Measurements from ENCODE around the gene CDKN1C.

Gene CDKN1C

GRCh38 chr11:2867142-2867541 is 18.4 kb downstream of the CDKN1C start:
- no peak for DNase-seq

- no peak for DNase-seq
These were observed 19.5 kb downstream of the CDKN1C start for GRCh38 chr11:2865922-2866577.

DNA sequence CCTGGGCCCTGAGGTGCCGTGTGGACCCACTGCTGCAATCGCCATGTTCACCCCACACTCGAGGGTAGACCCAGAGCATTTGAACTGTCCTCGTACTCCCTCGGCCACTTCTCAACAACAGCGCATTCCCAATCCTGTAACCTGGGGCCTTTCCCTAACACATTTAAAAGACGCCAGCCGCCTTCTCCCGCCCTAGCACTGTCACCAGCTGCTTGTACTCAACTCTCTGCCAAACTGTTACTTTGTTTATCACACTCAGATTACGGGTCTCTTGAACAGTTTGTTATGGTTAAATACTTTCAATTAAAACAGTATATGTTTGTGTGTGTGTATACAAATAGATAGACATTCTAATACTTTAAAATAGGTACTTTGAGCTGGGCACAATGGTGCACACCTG is 20.7 kb downstream of the CDKN1C start:
- no peak for DNase-seq

GRCh38 chr11:2863276-2863618 is 22.3 kb downstream of the CDKN1C start:
- no peak for DNase-seq

GRCh38 chr11:2862395-2863275 is 22.9 kb downstream of the CDKN1C start:
- no peak for DNase-seq

GRCh38 chr11:2860636-2861035 is 24.9 kb downstream of the CDKN1C start:
- no peak for DNase-seq

- DNase-seq = no peak
These were observed 25.9 kb downstream of the CDKN1C start for GRCh38 chr11:2859699-2860037.

DNA sequence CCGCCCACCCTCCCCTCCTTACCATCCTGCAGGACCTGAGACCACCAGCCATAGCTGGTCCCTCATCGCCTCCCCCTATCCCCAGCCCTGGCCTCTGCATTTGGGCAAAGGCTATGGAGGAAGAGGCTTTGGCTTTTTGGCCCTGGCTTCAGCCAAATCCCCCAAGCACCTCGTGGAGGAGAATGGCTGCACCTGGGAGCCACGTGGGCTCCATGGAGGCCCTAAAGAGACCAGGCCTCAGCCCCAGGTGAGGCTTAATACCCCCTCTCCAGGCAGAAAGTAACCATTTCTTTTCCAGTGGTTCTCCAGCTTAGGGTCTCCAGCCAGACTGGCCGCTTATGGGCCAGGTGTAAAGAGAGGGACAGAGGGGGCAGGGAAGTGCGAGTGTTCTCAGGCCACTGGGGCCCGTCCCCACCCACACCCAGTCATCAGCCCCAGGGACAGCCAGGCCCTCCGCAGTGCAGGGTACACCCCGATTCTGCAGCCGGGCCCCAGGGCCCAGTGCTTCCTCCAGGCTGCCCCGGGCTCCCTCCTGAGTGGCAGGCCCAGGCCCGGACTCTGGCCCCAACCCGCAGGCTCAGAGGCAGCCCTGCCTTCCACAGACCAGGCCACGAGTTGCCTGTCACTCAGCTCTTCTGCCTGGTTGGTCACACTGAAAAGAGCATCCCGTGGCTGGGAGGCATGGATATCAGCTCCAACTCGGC is 26.4 kb downstream of the CDKN1C start:
- DNase-seq = no peak

GRCh38 chr11:2857918-2858317 is 27.7 kb downstream of the CDKN1C start:
- DNase-seq = no peak

DNA sequence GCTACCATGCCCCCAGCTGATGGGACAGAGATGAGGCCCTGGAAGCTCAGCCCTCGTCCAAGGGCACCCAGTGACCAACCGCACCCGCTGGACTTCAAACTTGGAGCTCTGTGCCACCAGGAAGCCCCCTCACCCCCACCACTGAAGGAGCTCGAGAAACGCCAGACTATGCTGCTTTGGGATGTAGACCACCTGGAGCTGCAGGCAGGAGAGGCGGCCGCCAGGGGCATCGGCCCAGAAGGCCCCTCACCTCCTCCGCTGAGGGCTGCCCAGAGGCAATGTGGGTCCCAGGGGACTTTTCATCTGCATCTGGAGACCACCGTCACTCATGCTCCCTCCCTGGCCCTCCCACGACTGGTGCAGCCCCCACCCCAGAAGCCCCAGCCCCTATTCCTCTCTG is 28.3 kb downstream of the CDKN1C start:
- no peak for DNase-seq

GRCh38 chr11:2855162-2855561 is 30.4 kb downstream of the CDKN1C start:
- no peak for DNase-seq

DNA sequence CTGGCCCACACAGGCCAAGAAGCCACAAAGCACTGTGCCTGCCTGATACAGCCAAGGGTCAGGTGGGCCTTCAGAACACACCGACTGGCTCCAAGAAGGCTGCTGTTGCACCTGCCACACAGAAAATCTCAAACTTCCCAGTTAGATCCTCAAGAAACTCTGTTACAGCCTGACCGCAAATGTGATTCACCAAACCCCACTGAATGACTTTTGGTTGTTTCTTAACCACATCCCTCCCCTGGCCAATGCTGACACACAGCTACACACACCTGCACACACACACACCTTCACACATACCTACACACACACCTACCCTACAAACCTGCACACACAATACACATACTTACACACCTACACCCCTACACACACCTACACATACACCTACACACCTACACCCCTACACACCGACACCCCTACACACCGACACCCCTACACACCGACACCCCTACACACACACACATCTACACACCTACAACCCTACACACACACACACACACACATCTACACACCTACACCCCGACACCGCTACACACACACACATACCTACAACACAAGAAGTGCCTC is 31.5 kb downstream of the CDKN1C start:
- no peak for DNase-seq

DNA sequence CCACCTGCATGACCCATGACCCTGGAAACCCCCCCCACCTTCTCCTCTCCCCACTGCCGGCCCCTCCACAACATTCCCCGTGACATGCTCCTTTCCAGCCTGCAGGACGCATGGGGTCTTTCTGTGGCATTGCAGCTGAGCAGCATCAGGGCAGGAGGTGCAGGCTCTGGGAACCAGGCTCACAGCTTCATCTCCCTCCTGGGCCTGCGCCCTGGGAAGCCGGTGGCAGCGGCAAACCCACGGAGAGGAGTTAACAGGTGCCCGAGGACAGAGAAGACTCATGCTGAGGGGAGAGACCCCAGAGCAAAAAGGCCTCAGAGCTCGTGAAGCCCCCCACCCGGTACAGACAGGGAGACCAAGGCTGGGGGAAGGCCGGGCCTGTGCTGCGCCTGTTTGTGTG is 32.2 kb downstream of the CDKN1C start:
- no peak for DNase-seq

- no peak for DNase-seq
These were observed 35.4 kb downstream of the CDKN1C start for GRCh38 chr11:2849994-2850770.

DNA sequence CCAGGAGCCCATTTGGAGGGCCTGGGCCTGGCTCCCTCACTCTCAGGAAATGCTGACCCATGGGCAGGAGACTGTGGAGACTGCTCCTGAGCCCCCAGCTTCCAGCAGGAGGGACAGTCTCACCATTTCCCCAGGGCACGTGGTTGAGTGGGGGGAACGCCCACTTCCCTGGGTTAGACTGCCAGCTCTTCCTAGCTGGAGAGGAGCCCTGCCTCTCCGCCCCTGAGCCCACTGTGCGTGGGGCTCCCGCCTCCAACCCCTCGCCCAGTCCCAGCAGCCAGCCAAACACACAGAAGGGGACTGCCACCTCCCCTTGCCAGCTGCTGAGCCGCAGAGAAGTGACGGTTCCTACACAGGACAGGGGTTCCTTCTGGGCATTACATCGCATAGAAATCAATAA is 37.1 kb downstream of the CDKN1C start:
- no peak for DNase-seq

- no peak for DNase-seq
These were observed 38.0 kb downstream of the CDKN1C start for GRCh38 chr11:2847561-2847960.

DNA sequence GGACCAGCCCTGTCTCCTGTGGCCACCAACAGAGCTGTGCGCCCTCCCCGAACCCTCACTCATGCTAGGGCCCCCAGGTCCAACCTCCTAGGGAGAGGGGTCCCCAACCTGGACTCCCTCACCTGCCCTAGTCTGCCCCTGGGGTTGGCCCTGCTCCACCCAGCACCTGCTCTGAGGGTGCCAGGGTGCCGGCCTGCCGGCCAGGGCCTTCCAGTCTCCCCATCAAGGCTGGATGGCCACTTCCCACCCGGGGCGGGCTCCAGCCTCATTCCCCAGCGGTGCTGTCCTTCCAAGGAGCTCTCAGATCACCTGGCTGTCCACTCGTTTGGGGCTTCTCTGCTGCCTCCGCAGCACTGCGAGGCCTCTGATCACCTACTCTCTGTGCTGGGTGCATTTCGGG is 39.1 kb downstream of the CDKN1C start:
- no peak for DNase-seq

DNA sequence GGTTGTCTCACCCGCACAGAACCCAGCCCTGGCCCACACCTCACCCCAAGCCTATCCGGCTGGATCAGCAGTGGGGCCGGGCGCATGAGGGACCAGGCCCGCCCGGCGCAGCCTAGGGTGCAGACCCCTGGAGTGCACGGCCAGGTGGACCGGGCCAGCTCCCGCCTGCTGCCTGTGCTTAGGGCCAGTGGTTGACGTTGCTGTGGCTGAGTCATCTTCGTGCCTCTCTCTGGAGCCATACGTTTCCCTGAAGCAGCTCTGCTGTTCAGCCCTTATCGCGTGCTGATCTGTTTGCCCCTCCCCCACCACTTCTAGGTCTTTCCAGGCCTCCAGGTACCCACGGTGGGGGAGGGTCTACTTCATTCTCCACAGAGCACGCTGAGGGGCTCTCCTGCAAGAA is 39.5 kb downstream of the CDKN1C start:
- DNase-seq = no peak

GRCh38 chr11:2844996-2845395 is 40.6 kb downstream of the CDKN1C start:
- DNase-seq = no peak

- DNase-seq = no peak
These were observed 41.3 kb downstream of the CDKN1C start for GRCh38 chr11:2844116-2844842.

DNA sequence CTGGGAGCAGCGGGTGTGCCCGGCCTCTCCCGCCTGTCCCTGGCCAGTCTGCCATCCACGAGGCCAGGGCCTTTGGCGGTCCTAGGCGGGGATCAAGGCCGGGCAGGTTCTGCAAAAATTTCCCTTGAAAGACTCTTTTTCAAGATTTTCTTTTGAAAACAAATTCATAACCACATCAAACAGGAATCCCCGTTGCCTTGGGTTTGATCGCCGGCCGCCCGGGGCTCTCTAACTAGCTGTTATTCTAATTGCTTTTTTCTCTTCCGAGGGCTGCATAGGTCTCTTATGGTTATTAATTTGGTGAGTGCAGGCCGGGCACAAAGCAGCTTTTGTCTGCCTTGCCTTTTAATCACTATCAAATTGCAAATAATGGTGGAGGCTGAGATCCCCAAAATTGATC is 42.0 kb downstream of the CDKN1C start:
- no peak for DNase-seq

DNA sequence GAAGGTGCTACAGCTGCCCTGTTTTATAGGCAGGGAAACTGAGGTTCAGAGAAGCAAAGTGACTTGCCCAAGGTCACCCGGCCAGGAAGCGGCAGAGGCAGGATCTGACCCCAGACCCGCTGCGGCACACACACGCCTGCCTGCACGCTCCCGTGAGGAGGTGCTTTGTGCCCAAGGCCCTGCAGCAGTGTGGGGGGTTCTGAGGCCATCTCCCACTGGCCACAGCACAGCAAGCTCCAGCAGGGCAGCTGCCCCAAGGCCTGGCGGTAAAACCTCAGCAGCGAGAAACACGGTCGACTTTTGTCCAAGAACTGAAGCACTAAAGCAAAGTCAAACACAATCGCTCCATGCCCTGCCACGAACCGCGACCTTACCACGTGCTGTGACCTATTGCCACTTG is 42.7 kb downstream of the CDKN1C start:
- DNase-seq = no peak

All from NCI-H446 (cell line).